ENCODE results near the gene ASB15.

The ASB15 gene

DNA sequence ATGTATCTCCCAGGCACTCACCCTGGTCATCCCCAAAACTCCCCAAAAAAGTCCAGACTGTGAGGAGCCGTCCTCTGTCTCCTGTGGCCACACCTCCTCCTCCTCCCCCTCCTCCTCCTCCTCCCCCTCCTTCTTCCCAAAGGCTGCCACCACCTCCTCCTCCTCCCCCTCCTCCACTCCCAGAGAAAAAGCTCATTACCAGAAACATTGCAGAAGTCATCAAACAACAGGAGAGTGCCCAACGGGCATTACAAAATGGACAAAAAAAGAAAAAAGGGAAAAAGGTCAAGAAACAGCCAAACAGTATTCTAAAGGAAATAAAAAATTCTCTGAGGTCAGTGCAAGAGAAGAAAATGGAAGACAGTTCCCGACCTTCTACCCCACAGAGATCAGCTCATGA lies 61.1 kb downstream of the ASB15 start:
- TF ChIP-seq, protein P1, sequence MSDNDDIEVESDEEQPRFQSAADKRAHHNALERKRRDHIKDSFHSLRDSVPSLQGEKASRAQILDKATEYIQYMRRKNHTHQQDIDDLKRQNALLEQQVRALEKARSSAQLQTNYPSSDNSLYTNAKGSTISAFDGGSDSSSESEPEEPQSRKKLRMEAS (IDR thresholded peaks at IDR 0.05; ENCODE audit: low read depth, low read length): no peak
- no peak for TF ChIP-seq POLR2A (IDR thresholded peaks at IDR 0.05; ENCODE audit: extremely low read depth, insufficient read length)
- TF ChIP-seq, protein P2, sequence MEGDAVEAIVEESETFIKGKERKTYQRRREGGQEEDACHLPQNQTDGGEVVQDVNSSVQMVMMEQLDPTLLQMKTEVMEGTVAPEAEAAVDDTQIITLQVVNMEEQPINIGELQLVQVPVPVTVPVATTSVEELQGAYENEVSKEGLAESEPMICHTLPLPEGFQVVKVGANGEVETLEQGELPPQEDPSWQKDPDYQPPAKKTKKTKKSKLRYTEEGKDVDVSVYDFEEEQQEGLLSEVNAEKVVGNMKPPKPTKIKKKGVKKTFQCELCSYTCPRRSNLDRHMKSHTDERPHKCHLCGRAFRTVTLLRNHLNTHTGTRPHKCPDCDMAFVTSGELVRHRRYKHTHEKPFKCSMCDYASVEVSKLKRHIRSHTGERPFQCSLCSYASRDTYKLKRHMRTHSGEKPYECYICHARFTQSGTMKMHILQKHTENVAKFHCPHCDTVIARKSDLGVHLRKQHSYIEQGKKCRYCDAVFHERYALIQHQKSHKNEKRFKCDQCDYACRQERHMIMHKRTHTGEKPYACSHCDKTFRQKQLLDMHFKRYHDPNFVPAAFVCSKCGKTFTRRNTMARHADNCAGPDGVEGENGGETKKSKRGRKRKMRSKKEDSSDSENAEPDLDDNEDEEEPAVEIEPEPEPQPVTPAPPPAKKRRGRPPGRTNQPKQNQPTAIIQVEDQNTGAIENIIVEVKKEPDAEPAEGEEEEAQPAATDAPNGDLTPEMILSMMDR (IDR thresholded peaks at IDR 0.05; ENCODE audit: low read depth, low read length): no peak
- TF ChIP-seq MYC (IDR thresholded peaks at IDR 0.05; ENCODE audit: low read depth, low read length): no peak
- no peak for DNase-seq (ENCODE audit: low read depth)
- H3K4me3 ChIP-seq (ENCODE audit: low read depth, low read length): no peak overlapping the region

DNA sequence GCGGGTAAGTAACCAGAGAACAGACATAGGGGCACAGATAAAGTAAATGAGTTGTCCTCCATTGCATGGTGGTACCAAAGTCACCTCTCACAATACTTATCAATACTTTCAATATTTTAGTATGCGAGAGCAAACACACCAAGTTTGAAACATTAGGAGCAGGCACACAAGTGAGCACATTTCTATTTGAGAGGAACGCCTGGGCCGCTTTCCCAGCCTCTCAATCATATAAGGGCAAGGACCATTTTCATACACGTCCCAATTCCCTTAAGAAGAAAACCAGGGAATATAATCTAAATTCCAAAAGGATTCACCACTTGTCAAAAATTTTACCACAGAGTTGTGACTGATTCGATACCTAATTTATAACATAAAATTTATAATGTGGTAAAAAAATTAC lies 61.6 kb downstream of the ASB15 start:
- no peak overlapping the region for H3K4me3 ChIP-seq (ENCODE audit: low read depth, low read length)
- TF ChIP-seq MYC (IDR thresholded peaks at IDR 0.05; ENCODE audit: low read depth, low read length): no peak
- TF ChIP-seq, protein P2 (IDR thresholded peaks at IDR 0.05; ENCODE audit: low read depth, low read length): no peak
- DNase-seq (ENCODE audit: low read depth): no peak

DNA sequence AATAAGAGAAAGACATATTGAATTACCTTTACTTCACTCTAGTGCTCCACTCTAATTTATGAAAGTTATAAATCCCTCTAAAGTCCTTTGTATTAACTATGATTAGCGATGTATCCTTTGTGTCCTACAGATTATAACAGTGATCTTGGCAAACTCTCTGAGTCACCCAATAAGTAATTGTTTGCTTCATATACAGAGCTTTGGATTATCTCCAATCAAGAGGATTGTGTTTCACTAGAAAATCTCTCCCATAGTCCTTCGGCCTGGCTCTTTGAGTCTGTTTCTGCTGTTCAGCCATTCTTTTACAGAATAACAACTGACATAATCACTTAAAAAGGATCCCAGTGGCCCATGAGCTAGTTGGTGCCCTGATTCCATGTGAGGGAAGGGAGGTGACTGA lies 63.5 kb downstream of the ASB15 start:
- H3K4me3 ChIP-seq (ENCODE audit: low read depth, low read length): no peak overlapping the region
- DNase-seq (ENCODE audit: low read depth): no peak
- TF ChIP-seq, protein P1 (IDR thresholded peaks at IDR 0.05; ENCODE audit: low read depth, low read length): no peak
- TF ChIP-seq MYC (IDR thresholded peaks at IDR 0.05; ENCODE audit: low read depth, low read length) (no peak), POLR2A (IDR thresholded peaks at IDR 0.05; ENCODE audit: extremely low read depth, insufficient read length) (no peak)
- TF ChIP-seq, protein P2 (IDR thresholded peaks at IDR 0.05; ENCODE audit: low read depth, low read length): no peak

DNA sequence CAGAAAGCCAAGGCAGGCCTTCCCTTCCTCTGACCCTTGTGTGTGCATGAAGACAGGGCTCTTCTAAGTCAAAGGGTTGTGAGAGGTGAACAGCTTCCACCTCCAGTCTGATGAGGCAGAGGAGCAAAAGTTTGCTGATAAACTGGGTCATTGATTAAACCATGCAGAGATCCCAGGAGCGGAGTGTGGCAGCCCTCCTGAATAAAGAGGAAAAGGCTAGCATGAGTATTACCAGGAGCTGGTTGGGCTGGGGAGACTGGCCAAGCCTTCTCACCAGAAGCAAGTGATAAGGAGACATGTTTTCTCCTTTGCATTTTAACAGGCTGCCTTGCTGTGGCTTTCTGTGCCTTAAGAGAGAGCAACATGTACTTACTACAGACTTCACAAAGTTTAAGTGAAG lies 64.3 kb downstream of the ASB15 start:
- DNase-seq (ENCODE audit: low read depth): no peak
- TF ChIP-seq, protein P1 (IDR thresholded peaks at IDR 0.05; ENCODE audit: low read depth, low read length): no peak
- TF ChIP-seq POLR2A (IDR thresholded peaks at IDR 0.05; ENCODE audit: extremely low read depth, insufficient read length) (no peak), MYC (IDR thresholded peaks at IDR 0.05; ENCODE audit: low read depth, low read length) (no peak)
- TF ChIP-seq, protein P2 (IDR thresholded peaks at IDR 0.05; ENCODE audit: low read depth, low read length): no peak
- no peak overlapping the region for H3K4me3 ChIP-seq (ENCODE audit: low read depth, low read length)

DNA sequence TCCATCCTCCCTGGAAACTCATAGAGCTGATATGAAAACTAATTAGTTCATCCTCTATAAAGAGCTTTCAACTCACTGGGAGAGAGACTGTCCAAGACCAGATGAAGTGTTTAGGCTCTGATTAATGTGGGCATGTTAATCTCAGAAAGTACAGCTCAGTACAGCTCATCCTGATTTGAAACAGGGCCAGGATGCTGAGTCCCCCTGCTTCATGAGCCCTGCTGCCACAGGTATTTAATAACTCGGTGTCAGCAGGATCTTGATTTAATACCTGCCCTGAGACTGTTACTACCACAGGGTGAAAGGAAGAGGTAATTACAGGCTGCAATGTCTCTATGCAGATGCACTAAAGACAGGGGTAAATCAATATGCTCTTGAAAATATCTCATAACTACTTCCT lies 64.9 kb downstream of the ASB15 start:
- H3K4me3 ChIP-seq (ENCODE audit: low read depth, low read length): no peak overlapping the region
- TF ChIP-seq, protein P1 (IDR thresholded peaks at IDR 0.05; ENCODE audit: low read depth, low read length): no peak
- TF ChIP-seq POLR2A (IDR thresholded peaks at IDR 0.05; ENCODE audit: extremely low read depth, insufficient read length) (no peak), MYC (IDR thresholded peaks at IDR 0.05; ENCODE audit: low read depth, low read length) (no peak)
- TF ChIP-seq, protein P2 (IDR thresholded peaks at IDR 0.05; ENCODE audit: low read depth, low read length): no peak
- DNase-seq (ENCODE audit: low read depth): no peak

DNA sequence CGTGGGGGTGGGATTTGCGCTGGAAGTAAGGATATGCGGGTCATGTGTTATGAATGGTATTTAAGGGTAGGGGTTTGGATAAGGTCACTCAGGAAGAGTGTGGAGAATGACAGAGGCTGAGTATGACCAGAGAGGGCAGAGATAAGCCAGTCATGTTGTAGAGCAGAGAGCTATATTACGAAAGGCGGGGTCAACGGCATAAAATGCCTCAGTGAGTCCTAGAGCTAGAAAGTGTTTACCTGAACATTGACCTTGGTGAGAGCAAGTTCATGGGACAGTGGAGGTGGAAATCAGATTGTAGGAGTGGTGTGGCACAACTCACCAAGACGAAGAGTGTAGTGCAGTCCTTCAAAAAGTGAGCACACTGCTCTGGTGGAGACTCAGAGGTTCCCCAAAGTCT lies 67.9 kb downstream of the ASB15 start:
- no peak for DNase-seq (ENCODE audit: low read depth)
- TF ChIP-seq MYC (IDR thresholded peaks at IDR 0.05; ENCODE audit: low read depth, low read length) (no peak), POLR2A (IDR thresholded peaks at IDR 0.05; ENCODE audit: extremely low read depth, insufficient read length) (no peak)
- TF ChIP-seq, protein P2 (IDR thresholded peaks at IDR 0.05; ENCODE audit: low read depth, low read length): no peak
- TF ChIP-seq, protein P1 (IDR thresholded peaks at IDR 0.05; ENCODE audit: low read depth, low read length): no peak
- H3K4me3 ChIP-seq (ENCODE audit: low read depth, low read length): no peak overlapping the region

Data from NB4 (cell line).